Brain microvascular endothelial cell (primary cell): ENCODE data around the gene KRTAP17-1.

Source experiments
- DNase-seq: peaks from one replicate; pipeline ENCODE4 v3.0.0-alpha.2; 2020
- H3K27ac ChIP-seq: fragments of 250-450 bp; sonication (Bioruptor Pico); 2 replicates; pipeline ENCODE4 v1.5.1; 2020; ENCODE audit warnings: mild to moderate bottlenecking, moderate library complexity
- H3K27me3 ChIP-seq: fragments of 250-450 bp; sonication (Bioruptor Pico); replicated peaks from 2 replicates; pipeline ENCODE4 v1.5.1; 2020; ENCODE audit warnings: mild to moderate bottlenecking
- H3K36me3 ChIP-seq: fragments of 250-450 bp; sonication (Bioruptor Pico); replicated peaks from 2 replicates; pipeline ENCODE4 v1.5.1; 2020; ENCODE audit warnings: mild to moderate bottlenecking
- H3K4me3 ChIP-seq: 2 replicates; pipeline ENCODE4 v1.5.1; 2011; ENCODE audit warnings: low read depth, mild to moderate bottlenecking, control low read depth, low read length, moderate library complexity
- in situ Hi-C: cut with HindIII; loops from 2 replicates; pipeline ENCODE4 v1.10.0; 2017; ENCODE audit warnings: low sequenced_read_pairs, low pct_ligation_motif_present
- TF ChIP-seq, protein P1 (sequence below): IDR thresholded peaks from 2 replicates; pipeline ENCODE4 v1.5.1; 2011; ENCODE audit warnings: low read depth, mild to moderate bottlenecking, moderate library complexity, low read length, control low read depth, inconsistent platforms; ENCODE audit errors: missing control alignments

KRTAP17-1 gene

DNA sequence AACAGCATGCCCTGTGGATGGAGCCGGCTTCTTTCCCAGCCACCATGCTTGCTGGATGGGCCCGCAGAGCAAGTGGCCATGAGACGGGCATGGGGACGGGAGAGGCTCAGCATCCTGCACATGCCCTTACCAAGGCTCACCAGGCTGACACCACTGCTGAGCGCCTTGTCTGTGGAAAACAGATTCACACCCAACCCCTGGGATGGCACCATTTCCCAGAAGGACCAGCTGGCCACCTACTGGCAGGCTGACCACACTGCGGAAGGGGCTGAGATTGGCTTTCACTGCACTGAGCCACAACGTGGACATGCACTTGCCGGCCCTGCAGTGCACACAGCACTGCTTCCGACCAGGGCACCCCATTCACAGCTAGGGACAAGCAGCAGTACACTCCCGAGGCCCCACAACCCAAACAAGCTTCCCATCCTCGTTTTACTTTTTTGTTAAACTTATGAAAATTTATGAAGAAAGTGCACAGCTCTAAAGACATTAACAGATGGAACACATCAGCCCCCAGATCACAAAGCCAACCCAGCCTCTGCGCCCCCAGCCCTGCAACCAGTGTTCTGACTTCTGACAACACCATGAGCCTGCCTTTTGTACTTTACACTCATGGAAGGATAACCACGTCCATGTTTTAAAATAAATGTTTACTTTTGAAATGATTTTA is 13.9 kb upstream of the KRTAP17-1 start:
- no peak overlapping the region for H3K4me3 ChIP-seq
- H3K27me3 ChIP-seq = no peaks in the 10 kb centered on the region
- in situ Hi-C loops = no loop called here
- H3K27ac ChIP-seq = no peak overlapping the region
- H3K36me3 ChIP-seq = no peaks in the 10 kb centered on the region
- peak; percentile 55 for DNase-seq
- TF ChIP-seq, protein P1, sequence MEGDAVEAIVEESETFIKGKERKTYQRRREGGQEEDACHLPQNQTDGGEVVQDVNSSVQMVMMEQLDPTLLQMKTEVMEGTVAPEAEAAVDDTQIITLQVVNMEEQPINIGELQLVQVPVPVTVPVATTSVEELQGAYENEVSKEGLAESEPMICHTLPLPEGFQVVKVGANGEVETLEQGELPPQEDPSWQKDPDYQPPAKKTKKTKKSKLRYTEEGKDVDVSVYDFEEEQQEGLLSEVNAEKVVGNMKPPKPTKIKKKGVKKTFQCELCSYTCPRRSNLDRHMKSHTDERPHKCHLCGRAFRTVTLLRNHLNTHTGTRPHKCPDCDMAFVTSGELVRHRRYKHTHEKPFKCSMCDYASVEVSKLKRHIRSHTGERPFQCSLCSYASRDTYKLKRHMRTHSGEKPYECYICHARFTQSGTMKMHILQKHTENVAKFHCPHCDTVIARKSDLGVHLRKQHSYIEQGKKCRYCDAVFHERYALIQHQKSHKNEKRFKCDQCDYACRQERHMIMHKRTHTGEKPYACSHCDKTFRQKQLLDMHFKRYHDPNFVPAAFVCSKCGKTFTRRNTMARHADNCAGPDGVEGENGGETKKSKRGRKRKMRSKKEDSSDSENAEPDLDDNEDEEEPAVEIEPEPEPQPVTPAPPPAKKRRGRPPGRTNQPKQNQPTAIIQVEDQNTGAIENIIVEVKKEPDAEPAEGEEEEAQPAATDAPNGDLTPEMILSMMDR = peak; percentile 97

DNA sequence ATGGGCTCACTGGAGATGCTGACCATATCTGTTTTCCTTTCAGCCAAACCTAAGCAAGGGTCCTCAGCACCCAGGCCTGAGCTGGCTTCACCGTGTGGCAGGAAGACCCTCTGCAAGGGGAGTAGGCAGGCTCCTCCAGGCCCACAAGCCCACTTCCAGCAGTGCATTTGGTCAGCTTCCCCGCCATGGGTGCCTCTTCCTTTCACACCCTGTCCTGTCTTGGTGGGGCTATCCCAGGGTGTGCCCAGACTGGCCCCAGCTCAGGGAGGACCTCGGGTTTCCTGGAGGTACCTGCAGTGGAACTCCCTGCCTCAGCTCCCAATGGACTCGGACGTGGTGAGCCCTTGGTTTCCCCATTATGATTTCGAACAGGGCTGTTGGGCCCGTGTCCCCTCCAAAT is 12.7 kb upstream of the KRTAP17-1 start:
- DNase-seq = no peak
- Histone ChIP-seq H3K27me3 (no peaks in the 10 kb centered on the region), H3K4me3 (no peak overlapping the region), H3K36me3 (no peaks in the 10 kb centered on the region), H3K27ac (no peak overlapping the region)
- TF ChIP-seq, protein P1 = no peak
- in situ Hi-C loops = no loop called here

DNA sequence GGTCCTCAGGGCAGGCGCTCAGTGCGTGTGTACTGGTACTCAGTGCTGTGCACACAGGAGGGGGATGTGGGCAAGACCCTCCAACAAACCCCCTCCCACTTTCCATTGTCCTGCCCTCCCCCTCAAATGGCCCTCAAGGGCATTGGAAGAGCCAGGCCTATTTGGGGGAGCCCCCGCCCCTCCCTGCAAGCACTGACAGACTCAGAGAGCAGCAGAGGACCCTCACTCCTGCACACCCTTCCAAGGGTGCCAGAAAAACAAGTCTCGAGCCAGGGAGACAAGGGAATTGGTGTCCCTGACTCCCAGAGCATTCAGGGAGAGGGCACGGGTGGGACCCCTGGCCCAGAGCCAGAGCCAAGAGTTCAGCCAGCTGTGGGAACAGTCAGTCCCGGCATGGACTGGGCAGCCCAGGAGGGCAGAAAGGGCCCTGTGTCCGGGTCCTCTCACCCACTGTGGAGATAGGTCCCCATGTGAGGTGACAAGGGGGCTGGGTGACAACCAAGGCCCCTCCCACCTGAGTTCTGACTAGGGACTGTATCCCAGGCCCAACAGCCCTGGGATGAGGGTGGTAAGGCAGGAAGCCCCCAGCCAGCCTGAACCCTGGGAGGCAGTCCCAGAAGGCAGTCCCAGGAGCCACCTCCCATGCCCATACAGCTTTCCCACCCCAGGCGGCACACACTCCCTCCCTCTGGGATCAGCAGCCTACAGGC is 12.1 kb upstream of the KRTAP17-1 start:
- no peak for DNase-seq
- H3K27ac ChIP-seq = no peak overlapping the region
- in situ Hi-C loops = no loop called here
- H3K36me3 ChIP-seq = no peaks in the 10 kb centered on the region
- TF ChIP-seq, protein P1 = no peak
- no peaks in the 10 kb centered on the region for H3K27me3 ChIP-seq
- H3K4me3 ChIP-seq = no peak overlapping the region

DNA sequence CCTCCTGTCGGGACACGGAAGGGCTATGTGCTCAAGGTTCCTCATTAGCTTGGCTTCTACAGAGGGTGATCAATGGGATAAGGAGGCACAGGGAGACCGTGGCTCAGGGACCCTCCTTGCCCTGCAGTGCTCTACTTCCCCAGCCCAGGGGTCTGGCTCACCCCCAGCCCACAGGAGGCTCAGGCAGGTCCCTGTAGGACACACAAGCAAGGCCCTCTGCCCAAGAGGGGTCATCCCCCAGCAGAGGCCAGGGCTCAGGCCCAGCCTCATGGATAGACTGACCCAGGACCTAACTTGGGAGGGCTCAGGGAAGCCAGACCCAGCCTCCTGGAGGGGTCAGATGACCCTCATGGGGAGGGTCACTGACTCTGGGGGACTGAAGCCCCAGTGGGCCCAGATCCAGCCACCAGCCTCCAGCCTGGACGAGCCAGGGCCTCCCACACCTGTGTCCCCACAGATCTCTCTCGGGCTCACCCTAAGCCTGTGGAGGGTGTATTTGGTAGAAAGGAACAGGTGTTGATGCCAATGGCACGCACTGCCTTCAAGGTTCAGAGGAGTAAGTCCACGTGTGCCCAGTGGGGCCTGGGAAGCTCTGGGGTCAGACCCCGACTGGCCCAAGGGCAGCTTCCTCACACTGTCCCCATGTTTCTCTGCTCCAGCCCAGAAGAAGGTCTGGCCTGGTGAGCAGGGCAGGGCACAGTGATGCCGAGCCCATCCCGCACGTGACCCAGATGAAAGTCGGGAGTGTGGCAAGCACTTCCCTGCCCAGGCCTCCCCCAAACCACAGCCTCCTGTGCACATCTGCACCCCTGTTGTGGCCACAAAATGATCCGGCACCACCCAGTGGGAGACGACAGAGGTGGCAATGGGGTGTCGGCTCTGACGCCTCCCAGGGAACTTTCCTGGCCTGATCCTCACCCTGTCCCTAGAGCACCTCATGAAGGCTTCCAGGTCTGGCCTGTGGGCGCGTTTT is 10.9 kb upstream of the KRTAP17-1 start:
- DNase-seq = no peak
- no peak overlapping the region for H3K4me3 ChIP-seq
- in situ Hi-C loops = no loop called here
- no peaks in the 10 kb centered on the region for H3K27me3 ChIP-seq
- no peaks in the 10 kb centered on the region for H3K36me3 ChIP-seq
- no peak overlapping the region for H3K27ac ChIP-seq
- TF ChIP-seq, protein P1 = no peak

DNA sequence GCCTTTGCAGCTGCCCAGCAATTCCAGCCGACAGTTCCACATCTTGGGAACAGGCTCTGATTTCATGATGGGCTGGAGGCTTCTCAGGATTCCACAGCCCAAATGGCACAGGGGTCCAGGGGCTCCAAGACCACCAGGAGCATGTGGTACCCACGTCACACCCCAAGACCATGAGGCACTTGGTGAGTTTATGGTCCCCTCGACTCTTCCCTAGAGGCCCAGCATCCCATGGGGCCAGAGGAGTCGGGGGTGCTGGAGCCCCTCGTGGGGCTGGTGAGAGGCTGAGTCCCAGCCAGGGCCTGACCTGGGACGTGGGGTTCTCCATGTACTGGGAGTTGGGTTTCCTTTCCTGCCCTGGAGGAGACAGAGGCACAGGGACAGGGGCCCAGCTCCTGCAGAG is 10.1 kb upstream of the KRTAP17-1 start:
- DNase-seq = no peak
- Histone ChIP-seq H3K27me3 (no peaks in the 10 kb centered on the region), H3K4me3 (no peak overlapping the region), H3K27ac (no peak overlapping the region), H3K36me3 (no peaks in the 10 kb centered on the region)
- in situ Hi-C loops = no loop called here
- TF ChIP-seq, protein P1 = no peak
